ENCODE results near the gene CLEC18A. TPM values are rescaled to one million over a fixed set of nuclear protein-coding genes. Genes with fewer than 3 reads are reported as not detected.
A peak's percentile ranks its signal among the peaks of the same experiment; 100 is the strongest.
"Not testable (repeated sequence)": the region's sequence is repeated elsewhere in the genome, so short reads cannot be mapped to it uniquely, and the experiment has no call there.

The CLEC18A gene
- total RNA-seq, 2 donors from 2014 or later: 0.47 TPM; not detected in 1

- H3K27ac ChIP-seq; H3K36me3 ChIP-seq; H3K4me3 ChIP-seq; H3K27me3 ChIP-seq; H3K9me3 ChIP-seq; H3K4me1 ChIP-seq; DNase-seq (ENCODE audit: low spot score): not testable (repeated sequence)
These were observed 12.2 kb downstream of the CLEC18A start for GRCh38 chr16:69963312-69963711.

DNA sequence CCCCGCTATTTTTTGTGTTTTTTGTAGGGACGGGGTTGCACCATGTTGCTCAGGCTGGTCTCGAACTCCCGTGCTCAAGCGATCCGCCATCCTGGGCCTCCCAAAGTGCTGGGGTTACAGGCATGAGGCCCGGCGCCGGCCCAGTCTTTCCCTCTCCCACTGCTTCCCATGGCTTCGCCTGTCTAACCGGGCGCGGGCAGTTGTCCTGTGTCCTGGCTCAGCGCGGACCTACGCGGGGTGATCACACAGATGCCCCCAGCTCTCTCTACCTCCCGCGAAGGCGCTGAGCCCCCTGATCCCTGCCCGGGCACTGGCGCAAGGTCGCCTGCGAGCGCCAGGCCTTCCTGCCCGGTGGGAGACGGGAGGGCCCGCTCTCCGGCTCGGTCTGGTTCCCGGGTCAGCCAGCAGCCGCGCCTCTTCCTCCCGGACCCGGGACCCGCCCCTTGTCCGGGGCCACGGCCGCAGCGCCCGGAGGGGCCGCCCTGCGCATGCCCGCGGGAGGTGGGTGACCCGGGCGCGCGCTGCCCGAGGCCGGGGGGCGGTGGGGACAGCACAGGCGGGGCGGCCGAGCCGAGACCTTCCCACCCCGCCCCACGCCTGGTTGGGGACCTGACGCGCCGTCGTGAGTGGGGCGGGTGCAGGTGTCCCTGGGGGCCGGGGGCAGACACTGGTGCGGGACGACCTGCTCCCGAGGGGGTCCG lies 14.0 kb downstream of the CLEC18A start:
- not testable (repeated sequence) for H3K36me3 ChIP-seq, H3K27me3 ChIP-seq, H3K9me3 ChIP-seq, H3K4me1 ChIP-seq
- H3K27ac ChIP-seq: peak overlapping the region; percentile 57 to 59
- DNase-seq (ENCODE audit: low spot score): peak; percentile 65
- peak overlapping the region; percentile 48 to 60 for H3K4me3 ChIP-seq

DNA sequence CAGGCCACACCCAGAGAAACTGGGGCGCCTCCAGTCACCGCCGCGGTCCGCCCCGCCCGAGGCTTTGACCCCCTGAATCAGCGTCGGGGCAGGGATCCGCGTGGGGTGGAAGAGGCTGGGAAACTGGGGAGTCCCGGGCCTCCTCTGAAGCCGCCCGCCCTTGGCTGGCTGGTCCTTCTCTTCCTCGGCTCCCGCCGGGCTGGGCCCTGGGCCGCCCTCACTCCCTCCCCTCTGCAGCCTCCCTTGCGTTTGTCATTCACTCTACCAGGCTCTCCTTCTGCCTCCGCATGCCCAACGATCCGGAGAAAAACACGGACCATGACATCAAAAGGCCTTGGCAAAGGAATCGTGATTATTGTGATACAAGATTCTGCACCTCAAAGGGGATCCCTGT lies 14.5 kb downstream of the CLEC18A start:
- H3K27me3 ChIP-seq; DNase-seq (ENCODE audit: low spot score); H3K36me3 ChIP-seq; H3K9me3 ChIP-seq; H3K4me1 ChIP-seq: not testable (repeated sequence)
- H3K27ac ChIP-seq: peak overlapping the region; percentile 57 to 59
- peak overlapping the region; percentile 48 to 60 for H3K4me3 ChIP-seq

- not testable (repeated sequence) for H3K9me3 ChIP-seq; H3K27ac ChIP-seq; DNase-seq (ENCODE audit: low spot score); H3K4me1 ChIP-seq; H3K4me3 ChIP-seq; H3K27me3 ChIP-seq; H3K36me3 ChIP-seq
These were observed 16.6 kb downstream of the CLEC18A start for GRCh38 chr16:69967688-69968087.

- DNase-seq (ENCODE audit: low spot score); H3K36me3 ChIP-seq; H3K4me3 ChIP-seq; H3K4me1 ChIP-seq; H3K27ac ChIP-seq; H3K9me3 ChIP-seq; H3K27me3 ChIP-seq: not testable (repeated sequence)
These were observed 17.0 kb downstream of the CLEC18A start for GRCh38 chr16:69968125-69968524.

GRCh38 chr16:69969657-69970056 lies 18.5 kb downstream of the CLEC18A start:
- not testable (repeated sequence) for DNase-seq (ENCODE audit: low spot score); H3K9me3 ChIP-seq; H3K36me3 ChIP-seq; H3K4me1 ChIP-seq; H3K27ac ChIP-seq; H3K27me3 ChIP-seq; H3K4me3 ChIP-seq

GRCh38 chr16:69972120-69972519 lies 21.0 kb downstream of the CLEC18A start:
- DNase-seq (ENCODE audit: low spot score); H3K27me3 ChIP-seq; H3K27ac ChIP-seq; H3K36me3 ChIP-seq; H3K4me1 ChIP-seq; H3K4me3 ChIP-seq; H3K9me3 ChIP-seq: not testable (repeated sequence)

GRCh38 chr16:69972935-69973334 lies 21.8 kb downstream of the CLEC18A start:
- not testable (repeated sequence) for DNase-seq (ENCODE audit: low spot score)

GRCh38 chr16:69985196-69985595 lies 34.1 kb downstream of the CLEC18A start:
- H3K27ac ChIP-seq; H3K36me3 ChIP-seq; DNase-seq (ENCODE audit: low spot score); H3K9me3 ChIP-seq; H3K27me3 ChIP-seq; H3K4me3 ChIP-seq; H3K4me1 ChIP-seq: not testable (repeated sequence)

More at GRCh38 chr16:69972935-69973334, 21.8 kb downstream of the CLEC18A start:
- H3K9me3 ChIP-seq, H3K27me3 ChIP-seq, H3K27ac ChIP-seq, H3K4me3 ChIP-seq, H3K4me1 ChIP-seq, H3K36me3 ChIP-seq: not testable (repeated sequence)

DNA sequence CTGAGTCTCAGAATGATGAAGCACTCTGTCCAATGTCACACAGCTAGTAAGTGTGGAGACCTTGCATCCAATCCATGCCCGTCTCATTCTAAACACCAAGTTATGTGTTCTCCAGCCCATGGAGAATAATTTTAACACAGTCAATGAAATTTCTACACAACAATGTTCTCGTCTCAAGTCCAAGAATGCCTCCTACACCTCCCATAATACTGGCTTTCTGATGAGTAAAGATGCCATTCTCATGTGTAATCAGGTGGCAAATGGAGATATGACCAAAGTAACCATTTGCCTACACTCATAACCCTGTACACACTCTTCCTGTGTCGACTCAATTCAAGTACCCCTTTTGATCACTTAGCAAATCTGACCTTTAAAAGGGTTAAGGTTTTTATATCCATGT lies 46.8 kb downstream of the CLEC18A start:
- not testable (repeated sequence) for H3K27ac ChIP-seq; H3K9me3 ChIP-seq; DNase-seq (ENCODE audit: low spot score); H3K27me3 ChIP-seq; H3K4me3 ChIP-seq; H3K36me3 ChIP-seq; H3K4me1 ChIP-seq

DNA sequence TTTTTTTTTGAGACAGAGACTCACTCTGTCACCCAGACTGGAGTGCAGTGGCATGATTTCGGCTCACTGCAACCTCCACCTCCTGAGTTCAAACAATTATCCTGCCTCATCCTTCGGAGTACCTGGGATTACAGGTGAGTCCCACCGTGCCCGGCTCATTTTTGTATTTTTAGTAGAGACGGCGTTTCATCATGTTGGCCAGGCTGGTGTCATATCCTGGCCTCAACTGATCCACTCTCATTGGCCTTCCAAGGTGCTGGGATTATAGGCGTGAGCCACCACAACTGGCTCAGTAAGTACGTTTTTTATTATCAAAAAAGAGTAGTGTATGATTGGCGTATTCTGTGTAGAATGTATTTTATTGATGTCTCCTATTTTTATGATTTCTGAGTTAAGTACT lies 48.7 kb downstream of the CLEC18A start:
- not testable (repeated sequence) for H3K4me1 ChIP-seq; DNase-seq (ENCODE audit: low spot score); H3K9me3 ChIP-seq; H3K27me3 ChIP-seq; H3K4me3 ChIP-seq; H3K27ac ChIP-seq
- peaks cover 10% of the 10 kb centered on the region for H3K36me3 ChIP-seq

GRCh38 chr16:70003511-70003910 lies 52.4 kb downstream of the CLEC18A start:
- not testable (repeated sequence) for H3K27me3 ChIP-seq; DNase-seq (ENCODE audit: low spot score); H3K4me3 ChIP-seq; H3K36me3 ChIP-seq; H3K27ac ChIP-seq; H3K4me1 ChIP-seq; H3K9me3 ChIP-seq

GRCh38 chr16:70008604-70009003 lies 57.5 kb downstream of the CLEC18A start:
- H3K36me3 ChIP-seq: peaks cover 13% of the 10 kb centered on the region
- not testable (repeated sequence) for H3K4me3 ChIP-seq, H3K27me3 ChIP-seq

GRCh38 chr16:70010615-70011014 lies 59.5 kb downstream of the CLEC18A start:
- H3K4me1 ChIP-seq; H3K27ac ChIP-seq; H3K27me3 ChIP-seq; DNase-seq (ENCODE audit: low spot score); H3K9me3 ChIP-seq; H3K4me3 ChIP-seq: not testable (repeated sequence)
- peaks cover 12% of the 10 kb centered on the region for H3K36me3 ChIP-seq

More at GRCh38 chr16:70008604-70009003, 57.5 kb downstream of the CLEC18A start:
- H3K4me1 ChIP-seq; H3K9me3 ChIP-seq; DNase-seq (ENCODE audit: low spot score); H3K27ac ChIP-seq: not testable (repeated sequence)

GRCh38 chr16:70011120-70011519 lies 60.0 kb downstream of the CLEC18A start:
- not testable (repeated sequence) for DNase-seq (ENCODE audit: low spot score); H3K4me3 ChIP-seq
- H3K36me3 ChIP-seq: peaks cover 15% of the 10 kb centered on the region

DNA sequence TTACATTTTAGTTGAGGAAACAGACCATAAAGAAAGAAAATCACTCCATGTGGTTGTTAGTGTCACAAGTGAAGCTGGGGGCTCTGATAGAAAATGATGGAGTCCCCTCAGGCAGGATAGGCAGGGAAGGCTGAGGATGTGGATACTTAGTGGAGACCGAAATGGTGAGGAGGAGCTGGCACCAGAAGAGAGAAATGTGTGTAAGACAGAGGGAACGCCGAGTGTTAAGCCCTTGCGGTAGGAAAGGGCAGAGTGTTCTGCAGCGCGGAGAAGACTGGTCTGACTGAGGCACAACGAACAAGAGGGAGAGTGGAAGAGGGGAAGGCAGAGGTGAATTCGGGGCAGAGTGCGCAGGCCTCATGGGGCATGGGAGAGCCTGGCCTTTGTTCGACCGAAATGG lies 61.2 kb downstream of the CLEC18A start:
- not testable (repeated sequence) for H3K27ac ChIP-seq

More at GRCh38 chr16:70011120-70011519, 60.0 kb downstream of the CLEC18A start:
- H3K27me3 ChIP-seq, H3K4me1 ChIP-seq, H3K27ac ChIP-seq, H3K9me3 ChIP-seq: not testable (repeated sequence)

More for the DNA sequence above, 61.2 kb downstream of the CLEC18A start:
- H3K4me3 ChIP-seq; H3K4me1 ChIP-seq; H3K27me3 ChIP-seq; DNase-seq (ENCODE audit: low spot score); H3K9me3 ChIP-seq: not testable (repeated sequence)
- peaks cover 23% of the 10 kb centered on the region for H3K36me3 ChIP-seq
